Stimulated activated CD8-positive, alpha-beta memory T cell treated with anti-CD3 and anti-CD28 coated beads, Interleukin-15, amount 100 ng/mL, for 24 hours (primary cell): ENCODE data around the gene MOB3A.

ENCODE experiments used
- DNase-seq: peaks from one replicate; pipeline ENCODE4 v3.0.0-alpha.2; 2020; ENCODE audit warnings: low read depth

MOB3A gene

GRCh38 chr19:2081873-2082810 is 14.0 kb downstream of the MOB3A start:
- DNase-seq: no peak

- DNase-seq: no peak
Observed at GRCh38 chr19:2080336-2080988, 15.7 kb downstream of the MOB3A start.

- DNase-seq: no peak
Observed at GRCh38 chr19:2079865-2080301, 16.2 kb downstream of the MOB3A start.

- no peak for DNase-seq
Observed at GRCh38 chr19:2079076-2079864, 16.9 kb downstream of the MOB3A start.

- no peak for DNase-seq
Observed at GRCh38 chr19:2077833-2078619, 18.1 kb downstream of the MOB3A start.

- no peak for DNase-seq
Observed at GRCh38 chr19:2077398-2077797, 18.7 kb downstream of the MOB3A start.

GRCh38 chr19:2076526-2076944 is 19.6 kb downstream of the MOB3A start:
- no peak for DNase-seq

GRCh38 chr19:2072757-2073551 is 23.2 kb downstream of the MOB3A start:
- DNase-seq: no peak

GRCh38 chr19:2070986-2071673 is 25.0 kb downstream of the MOB3A start:
- DNase-seq: no peak

GRCh38 chr19:2070436-2070827 is 25.7 kb downstream of the MOB3A start:
- no peak for DNase-seq

- no peak for DNase-seq
Observed at GRCh38 chr19:2064788-2065524, 31.2 kb downstream of the MOB3A start.

- no peak for DNase-seq
Observed at GRCh38 chr19:2064395-2064787, 31.7 kb downstream of the MOB3A start.

- no peak for DNase-seq
Observed at GRCh38 chr19:2063824-2064223, 32.3 kb downstream of the MOB3A start.

- no peak for DNase-seq
Observed at GRCh38 chr19:2062770-2063169, 33.4 kb downstream of the MOB3A start.

GRCh38 chr19:2062389-2062729 is 33.8 kb downstream of the MOB3A start:
- no peak for DNase-seq

GRCh38 chr19:2061495-2062388 is 34.4 kb downstream of the MOB3A start:
- peak; percentile 100 for DNase-seq

GRCh38 chr19:2060884-2061494 is 35.1 kb downstream of the MOB3A start:
- DNase-seq: no peak
